Stimulated activated effector memory CD8-positive, alpha-beta T cell treated with anti-CD3 and anti-CD28 coated beads, Interleukin-12 subunit alpha, Interleukin-12 subunit beta, amount 100 ng/mL, for 72 hours (primary cell): Measurements from ENCODE around the gene FBXO31.
"Not testable (repeated sequence)": the region's sequence is repeated elsewhere in the genome, so short reads cannot be mapped to it uniquely, and the experiment has no call there.

Experiments used
- ATAC-seq: fragments of 150-1000 bp; cut with Tn5 transposase; 2 replicates; pipeline ENCODE4 v1.10.0; 2021
- DNase-seq, 2 donors: peaks; one replicate each; pipeline ENCODE4 v3.0.0; 2021 to 2022; ENCODE audit warnings: low spot score in 2 of 2
- H3K27ac Mint-ChIP-seq: one replicate; pipeline ENCODE4 v1.8.0; 2022; ENCODE audit warnings: mild to moderate bottlenecking, mixed read lengths
- H3K36me3 Mint-ChIP-seq: one replicate; pipeline ENCODE4 v1.8.0; 2022; ENCODE audit warnings: mild to moderate bottlenecking, mixed read lengths
- H3K4me1 Mint-ChIP-seq: one replicate; pipeline ENCODE4 v1.8.0; 2022; ENCODE audit warnings: mixed read lengths
- H3K4me3 Mint-ChIP-seq: one replicate; pipeline ENCODE4 v1.8.0; 2022; ENCODE audit warnings: mild to moderate bottlenecking, mixed read lengths
- H3K9me3 Mint-ChIP-seq: one replicate; pipeline ENCODE4 v1.8.0; 2022; ENCODE audit warnings: mixed read lengths

Gene FBXO31

DNA sequence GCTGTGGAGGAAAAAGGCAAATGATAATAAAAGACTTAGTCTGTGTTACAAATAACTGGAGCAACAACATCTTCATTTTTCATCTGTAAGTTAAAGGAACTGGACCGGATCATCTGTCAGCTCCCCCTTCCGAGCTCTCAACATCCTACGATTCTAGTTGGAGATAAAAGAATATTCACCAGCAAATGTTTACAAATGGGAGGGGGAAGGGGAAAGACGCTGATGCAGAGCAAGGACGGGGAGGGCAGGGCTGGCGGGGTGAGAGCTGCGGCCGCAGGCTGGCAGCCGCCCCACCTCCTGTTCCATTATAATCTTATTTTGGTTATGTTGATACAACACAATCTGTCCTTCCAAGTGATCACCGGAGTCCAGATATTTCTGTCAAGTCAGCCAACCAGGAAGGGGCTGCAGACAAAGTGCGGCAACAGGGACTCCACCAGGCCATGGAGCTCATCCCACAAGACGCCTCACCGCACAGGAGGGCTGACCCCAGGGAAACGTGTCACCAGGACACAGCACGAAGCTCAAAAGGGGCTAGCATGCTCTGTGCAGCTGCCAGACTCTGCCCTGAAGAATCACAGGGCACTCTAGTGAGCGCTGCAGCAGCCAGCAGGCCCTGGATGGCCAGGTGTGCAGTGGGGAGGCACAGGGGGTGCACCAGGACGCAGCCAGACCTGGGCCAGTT, 19.7 kb downstream of the FBXO31 start:
- Mint-ChIP-seq H3K36me3 (peaks cover 52% of the 10 kb centered on the region), H3K27ac (peak overlapping the region; percentile 70), H3K9me3 (no peaks in the 10 kb centered on the region), H3K4me3 (no peak overlapping the region), H3K4me1 (peaks cover 48% of the 10 kb centered on the region)
- DNase-seq (no peak), ATAC-seq (no peak)

DNA sequence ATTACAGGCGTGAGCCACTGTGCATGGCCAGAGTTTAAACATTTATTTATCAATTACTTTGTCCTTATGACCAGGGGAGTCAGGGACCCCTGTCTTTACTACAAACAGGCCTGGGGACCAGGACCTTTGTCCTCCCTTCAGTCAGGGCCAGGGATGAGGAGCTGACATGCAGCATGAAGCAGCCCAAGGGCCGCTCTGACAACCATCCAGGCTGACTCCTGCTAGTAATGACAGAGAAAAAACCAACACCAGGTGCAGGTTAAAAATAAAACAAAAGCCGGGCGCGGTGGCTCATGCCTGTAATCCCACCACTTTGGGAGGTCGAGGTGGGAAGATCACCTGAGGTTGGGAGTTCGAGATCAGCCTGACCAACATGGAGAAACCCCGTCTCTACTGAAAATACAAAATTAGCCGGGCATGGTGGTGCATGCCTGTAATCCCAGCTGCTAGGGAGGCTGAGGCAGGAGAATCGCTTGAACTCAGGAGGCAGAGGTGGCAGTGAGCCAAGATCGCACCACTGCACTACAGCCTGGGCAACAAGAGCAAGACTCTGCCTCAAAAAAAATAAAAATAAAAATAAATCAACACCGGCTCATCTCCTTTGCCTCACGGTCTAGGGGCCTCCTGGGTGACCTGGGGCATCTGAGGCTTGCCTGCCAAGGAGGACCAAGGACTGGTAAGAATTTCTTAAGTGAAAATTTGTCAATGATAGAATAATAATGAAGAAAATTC, 20.6 kb downstream of the FBXO31 start:
- H3K4me3 Mint-ChIP-seq, H3K9me3 Mint-ChIP-seq, ATAC-seq, DNase-seq, H3K27ac Mint-ChIP-seq: not testable (repeated sequence)
- Mint-ChIP-seq H3K36me3 (peaks cover 60% of the 10 kb centered on the region), H3K4me1 (peaks cover 39% of the 10 kb centered on the region)

DNA sequence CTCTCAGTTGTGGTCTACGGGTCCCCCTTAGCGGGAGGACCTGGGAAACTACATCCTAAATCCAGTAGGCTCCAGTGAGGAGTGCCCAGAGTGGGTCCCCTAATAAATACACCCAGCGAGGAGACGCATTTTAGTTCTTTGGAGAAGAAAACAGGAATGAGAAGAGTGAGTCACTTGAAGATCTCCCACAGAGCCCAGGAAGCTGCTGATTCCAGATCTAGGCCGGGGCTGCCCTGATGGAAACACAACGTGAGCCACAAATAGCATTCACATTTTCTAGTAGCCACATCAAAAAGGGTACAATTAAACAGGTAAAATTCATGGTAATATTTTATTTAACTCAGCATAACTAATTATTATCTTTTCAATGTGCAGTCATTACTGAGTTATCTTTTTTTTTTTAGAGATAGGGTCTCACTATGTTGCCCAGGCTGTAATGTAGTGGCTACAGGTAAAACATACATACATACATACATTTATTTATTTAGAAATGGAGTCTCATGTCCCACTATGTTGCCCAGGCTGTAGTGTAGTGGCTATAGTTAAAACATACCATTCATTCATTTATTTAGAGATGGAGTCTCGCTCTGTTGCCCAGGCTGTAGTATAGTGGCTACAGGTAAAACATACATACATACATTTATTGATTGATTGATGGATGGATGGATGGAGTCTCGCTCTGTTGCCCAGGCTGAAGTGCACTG, 21.5 kb downstream of the FBXO31 start:
- no peak for DNase-seq
- no peak overlapping the region for H3K27ac Mint-ChIP-seq
- H3K4me1 Mint-ChIP-seq: peaks cover 31% of the 10 kb centered on the region
- H3K9me3 Mint-ChIP-seq: no peaks in the 10 kb centered on the region
- no peak overlapping the region for H3K4me3 Mint-ChIP-seq
- no peak for ATAC-seq
- peaks cover 69% of the 10 kb centered on the region for H3K36me3 Mint-ChIP-seq

DNA sequence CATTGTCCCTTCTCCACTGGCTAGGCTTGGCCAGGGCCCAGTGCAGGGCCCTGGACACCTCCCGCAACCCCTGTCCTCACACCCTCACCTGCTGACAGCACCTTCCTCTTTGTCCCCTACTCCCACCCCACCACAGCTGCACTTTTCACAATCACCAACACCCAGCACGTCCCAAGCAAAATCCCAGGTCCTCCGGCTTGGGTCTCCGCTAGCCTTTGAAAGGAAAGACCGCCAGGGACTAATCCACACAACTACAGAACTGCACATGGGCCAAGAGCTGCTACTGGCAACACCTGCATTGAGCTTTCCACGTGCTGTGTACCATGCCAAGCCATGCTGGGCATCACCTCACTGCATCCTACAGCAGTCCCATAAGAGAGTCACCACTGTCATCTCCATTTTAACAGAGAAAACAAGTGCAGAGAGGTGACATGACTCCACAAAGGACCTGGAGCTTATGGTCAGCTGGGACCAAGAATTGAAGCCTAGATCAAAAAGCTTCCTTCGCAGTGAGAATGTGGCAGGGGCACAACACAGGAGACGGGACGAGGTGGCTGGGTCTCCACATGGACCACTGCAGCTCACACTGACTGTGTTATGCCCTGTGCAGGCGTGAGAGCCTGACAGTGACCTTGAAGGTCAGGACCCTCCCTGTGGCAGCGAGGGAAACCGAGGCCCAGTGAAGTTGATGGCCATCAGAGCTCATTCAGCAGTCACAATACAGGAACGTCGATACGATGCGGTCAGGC, 22.5 kb downstream of the FBXO31 start:
- H3K4me1 Mint-ChIP-seq: peaks cover 22% of the 10 kb centered on the region
- no peak overlapping the region for H3K4me3 Mint-ChIP-seq
- no peaks in the 10 kb centered on the region for H3K9me3 Mint-ChIP-seq
- DNase-seq (no peak), ATAC-seq (no peak)
- no peak overlapping the region for H3K27ac Mint-ChIP-seq
- peaks cover 73% of the 10 kb centered on the region for H3K36me3 Mint-ChIP-seq

DNA sequence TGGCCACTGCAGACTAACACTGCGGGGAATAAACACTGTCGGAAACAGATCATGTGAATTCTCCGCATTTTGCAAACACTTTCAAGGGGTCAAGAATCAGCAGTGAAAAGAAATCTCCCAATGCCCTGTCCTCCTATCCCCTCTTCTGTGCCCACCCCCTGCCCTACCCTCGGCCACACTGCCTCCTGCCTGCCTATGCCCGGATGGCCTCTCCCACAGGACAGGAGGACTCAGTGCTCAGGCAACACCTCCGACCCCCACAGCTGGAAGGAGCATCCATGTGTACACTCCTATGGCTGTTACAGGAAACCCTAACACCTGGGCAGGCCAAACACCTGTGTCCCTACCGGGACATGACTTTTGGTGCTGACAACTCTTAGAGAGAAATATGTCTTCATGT, 24.5 kb downstream of the FBXO31 start:
- H3K4me1 Mint-ChIP-seq: peaks cover 7% of the 10 kb centered on the region
- DNase-seq (no peak), ATAC-seq (no peak)
- no peak overlapping the region for H3K4me3 Mint-ChIP-seq
- H3K36me3 Mint-ChIP-seq: peaks cover 65% of the 10 kb centered on the region
- H3K9me3 Mint-ChIP-seq: no peaks in the 10 kb centered on the region
- H3K27ac Mint-ChIP-seq: peak overlapping the region; percentile 58

DNA sequence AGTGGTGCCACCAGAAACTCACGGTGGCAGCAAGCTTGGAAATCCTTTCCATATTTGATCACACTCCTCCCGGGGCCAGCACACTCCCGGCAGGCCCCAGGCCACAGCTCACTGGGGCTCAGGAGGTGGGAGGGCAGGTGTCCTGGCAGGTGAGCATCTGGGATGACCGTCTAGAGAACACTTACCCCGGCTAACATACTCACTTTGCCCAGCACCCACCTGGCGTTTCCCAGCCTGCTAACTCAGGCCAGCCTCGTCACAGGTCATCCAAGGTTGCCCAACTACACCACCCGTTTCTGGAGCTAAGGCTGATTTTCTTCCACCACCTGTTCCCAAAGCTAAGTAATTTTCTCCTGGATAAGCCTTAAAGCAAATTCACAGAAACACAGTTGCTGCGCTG, 24.9 kb downstream of the FBXO31 start:
- ATAC-seq (no peak), DNase-seq (no peak)
- Mint-ChIP-seq H3K9me3 (no peaks in the 10 kb centered on the region), H3K36me3 (peaks cover 61% of the 10 kb centered on the region), H3K27ac (peak overlapping the region; percentile 58), H3K4me3 (no peak overlapping the region), H3K4me1 (peaks cover 4% of the 10 kb centered on the region)

DNA sequence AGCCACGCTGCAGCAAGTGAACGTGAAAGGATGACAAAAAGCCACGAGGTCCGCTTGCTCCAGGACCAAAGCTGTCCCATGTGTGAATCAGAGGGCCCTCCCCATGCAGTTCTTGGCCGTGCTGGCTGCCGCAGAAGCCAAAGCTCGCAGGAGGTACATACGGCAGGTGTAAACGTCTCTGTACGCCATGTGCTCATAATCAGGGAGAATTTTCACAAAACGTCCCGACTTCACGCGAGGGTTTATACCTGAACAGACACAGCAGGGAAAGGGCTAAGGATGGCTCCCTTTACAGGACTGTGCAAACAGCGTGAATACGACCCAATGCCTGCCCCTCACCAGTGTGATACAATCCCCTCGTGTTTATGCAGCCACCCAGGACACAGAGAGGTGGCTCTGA, 25.3 kb downstream of the FBXO31 start:
- no peak for ATAC-seq
- peaks cover 57% of the 10 kb centered on the region for H3K36me3 Mint-ChIP-seq

DNA sequence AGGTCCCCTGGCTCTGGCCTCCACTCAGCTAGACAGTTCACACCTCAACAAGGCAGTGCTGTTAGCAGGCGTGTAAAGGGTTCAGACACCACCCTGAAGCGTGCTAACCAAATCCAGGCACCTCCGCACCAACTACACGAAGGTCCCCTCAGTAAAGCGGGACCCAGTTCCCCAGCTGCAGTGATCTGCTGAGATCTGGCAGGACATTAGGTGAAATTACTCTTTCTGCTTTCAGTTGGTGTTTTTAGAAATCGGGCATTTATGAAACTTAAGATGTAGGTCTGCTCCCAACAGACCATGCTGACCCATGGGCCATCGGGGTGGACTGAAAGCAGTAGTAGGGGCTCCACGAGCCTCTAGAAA, 27.1 kb downstream of the FBXO31 start:
- no peak overlapping the region for H3K4me3 Mint-ChIP-seq
- no peaks in the 10 kb centered on the region for H3K4me1 Mint-ChIP-seq
- no peak for ATAC-seq
- DNase-seq: no peak
- no peak overlapping the region for H3K27ac Mint-ChIP-seq
- no peaks in the 10 kb centered on the region for H3K9me3 Mint-ChIP-seq
- H3K36me3 Mint-ChIP-seq: peaks cover 52% of the 10 kb centered on the region

More for the DNA sequence above, 25.3 kb downstream of the FBXO31 start:
- H3K9me3 Mint-ChIP-seq: no peaks in the 10 kb centered on the region
- H3K4me1 Mint-ChIP-seq: no peaks in the 10 kb centered on the region
- H3K4me3 Mint-ChIP-seq: no peak overlapping the region
- H3K27ac Mint-ChIP-seq: no peak overlapping the region
- DNase-seq: no peak

DNA sequence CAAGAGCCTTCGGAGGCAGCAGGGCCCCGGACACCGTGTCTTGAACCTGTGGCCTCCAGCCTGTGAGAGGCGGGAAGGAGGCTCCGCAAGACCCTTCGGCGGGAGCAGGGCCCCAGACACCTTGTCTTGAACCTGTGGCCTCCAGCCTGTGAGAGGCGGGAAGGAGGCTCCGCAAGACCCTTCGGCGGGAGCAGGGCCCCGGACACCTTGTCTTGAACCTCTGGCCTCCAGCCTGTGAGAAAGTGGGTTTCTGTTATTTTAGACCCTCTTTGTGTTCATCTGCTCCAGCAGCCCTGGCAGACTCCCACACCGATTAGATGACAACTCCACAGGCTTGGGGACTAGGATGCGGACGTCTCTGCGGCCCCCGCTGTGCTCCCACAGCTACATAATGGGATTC, 30.0 kb downstream of the FBXO31 start:
- no peak for DNase-seq
- no peak for ATAC-seq
- Mint-ChIP-seq H3K36me3 (peaks cover 36% of the 10 kb centered on the region), H3K9me3 (no peaks in the 10 kb centered on the region), H3K4me1 (peaks cover 7% of the 10 kb centered on the region), H3K27ac (no peak overlapping the region), H3K4me3 (no peak overlapping the region)

DNA sequence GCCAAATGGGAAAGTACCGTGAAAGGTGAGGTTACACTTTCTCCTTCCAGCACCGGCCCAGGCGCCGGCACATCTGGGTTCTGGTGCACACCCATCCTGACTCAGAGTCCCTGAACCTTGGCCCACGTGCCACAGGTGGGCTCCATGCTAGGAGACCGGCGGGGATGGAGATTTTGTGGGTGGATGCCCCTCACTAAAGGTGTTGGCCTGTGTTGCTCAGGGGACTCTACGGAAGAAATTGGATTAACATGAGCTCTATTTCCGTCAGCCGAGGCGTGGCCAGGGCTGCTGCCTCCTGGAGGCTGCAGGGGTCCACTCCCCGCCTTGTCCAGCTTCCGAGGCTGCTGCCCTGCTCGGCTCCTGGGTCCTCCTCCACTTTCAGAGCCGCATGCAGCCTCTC, 30.8 kb downstream of the FBXO31 start:
- ATAC-seq (no peak), DNase-seq (no peak)
- no peak overlapping the region for H3K4me3 Mint-ChIP-seq
- no peak overlapping the region for H3K27ac Mint-ChIP-seq
- no peaks in the 10 kb centered on the region for H3K9me3 Mint-ChIP-seq
- peaks cover 37% of the 10 kb centered on the region for H3K36me3 Mint-ChIP-seq
- H3K4me1 Mint-ChIP-seq: peaks cover 12% of the 10 kb centered on the region

DNA sequence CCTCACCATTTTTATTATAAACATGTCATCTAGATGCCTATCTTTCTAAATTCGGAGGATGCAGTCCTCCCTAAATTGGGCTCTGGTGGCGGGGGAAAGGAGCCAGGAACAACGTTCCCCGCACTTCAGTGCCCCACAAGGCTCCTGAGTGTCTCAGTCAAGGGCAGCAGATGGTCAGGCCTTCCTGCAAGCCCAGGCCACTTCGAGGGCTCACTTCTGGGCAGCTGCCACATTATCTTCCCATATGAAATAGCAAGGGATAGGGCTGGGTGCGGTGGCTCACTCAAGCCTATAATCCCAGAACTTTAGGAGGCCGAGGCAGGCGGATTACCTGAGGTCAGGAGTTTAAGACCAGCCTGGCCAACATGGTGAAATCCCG, 32.3 kb downstream of the FBXO31 start:
- H3K4me1 Mint-ChIP-seq: peaks cover 12% of the 10 kb centered on the region
- H3K27ac Mint-ChIP-seq: no peak overlapping the region
- H3K36me3 Mint-ChIP-seq: peaks cover 32% of the 10 kb centered on the region
- no peaks in the 10 kb centered on the region for H3K9me3 Mint-ChIP-seq
- H3K4me3 Mint-ChIP-seq: no peak overlapping the region
- DNase-seq: no peak
- ATAC-seq: no peak

DNA sequence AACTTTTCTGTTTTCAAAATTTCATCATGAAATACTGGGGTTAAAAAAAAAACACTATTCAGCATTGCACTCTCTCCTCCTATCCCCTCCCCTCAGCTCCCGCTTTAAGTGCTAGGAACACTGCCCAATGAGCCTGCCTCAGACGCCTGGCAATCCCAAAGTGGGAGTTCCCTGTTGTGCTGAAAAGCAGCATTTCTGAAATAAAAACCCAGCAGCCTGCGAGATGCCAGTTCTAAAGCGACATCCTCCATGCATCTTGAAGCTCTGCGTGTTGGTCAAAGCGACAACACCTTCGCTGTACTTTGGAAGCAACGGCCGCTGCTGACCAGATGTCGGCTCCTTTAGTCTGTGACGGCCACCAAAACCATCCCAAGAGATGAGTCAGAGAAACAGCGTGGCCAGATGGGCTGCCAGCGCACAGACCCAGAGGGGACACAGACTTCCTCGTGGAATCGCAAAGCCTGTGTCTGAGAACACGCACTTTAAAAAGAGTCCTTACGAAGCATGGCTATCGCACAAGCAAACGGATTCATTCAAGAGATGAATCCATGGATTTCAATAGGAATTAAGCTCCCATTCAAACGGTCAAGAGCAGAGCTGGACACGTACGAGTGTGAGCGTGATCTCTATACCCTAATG, 32.8 kb downstream of the FBXO31 start:
- DNase-seq: no peak
- H3K36me3 Mint-ChIP-seq: peaks cover 32% of the 10 kb centered on the region
- no peaks in the 10 kb centered on the region for H3K9me3 Mint-ChIP-seq
- no peak for ATAC-seq
- H3K27ac Mint-ChIP-seq: no peak overlapping the region
- no peak overlapping the region for H3K4me3 Mint-ChIP-seq
- H3K4me1 Mint-ChIP-seq: peaks cover 13% of the 10 kb centered on the region

DNA sequence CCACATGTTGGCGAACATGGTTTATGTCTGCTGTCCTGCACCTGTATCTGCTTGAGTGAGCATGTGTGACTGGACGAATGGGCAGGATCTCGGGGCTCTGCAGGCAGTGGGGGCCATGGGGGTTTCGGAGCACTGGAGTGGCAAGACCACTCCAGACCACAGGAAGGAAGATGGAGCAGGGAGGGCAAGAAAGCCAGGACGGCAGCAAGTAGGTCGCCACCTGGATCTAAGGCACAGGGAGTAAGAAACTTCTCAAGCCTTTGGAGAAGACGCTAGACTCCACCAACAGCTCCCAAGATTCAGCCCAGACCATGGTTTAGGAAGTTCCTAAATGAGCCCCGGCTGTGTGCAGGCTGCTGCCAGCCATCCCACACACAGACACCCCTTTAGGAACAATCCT, 33.5 kb downstream of the FBXO31 start:
- ATAC-seq (no peak), DNase-seq (no peak)
- H3K4me3 Mint-ChIP-seq: no peak overlapping the region
- H3K36me3 Mint-ChIP-seq: peaks cover 39% of the 10 kb centered on the region
- no peaks in the 10 kb centered on the region for H3K9me3 Mint-ChIP-seq
- peaks cover 21% of the 10 kb centered on the region for H3K4me1 Mint-ChIP-seq
- H3K27ac Mint-ChIP-seq: no peak overlapping the region

DNA sequence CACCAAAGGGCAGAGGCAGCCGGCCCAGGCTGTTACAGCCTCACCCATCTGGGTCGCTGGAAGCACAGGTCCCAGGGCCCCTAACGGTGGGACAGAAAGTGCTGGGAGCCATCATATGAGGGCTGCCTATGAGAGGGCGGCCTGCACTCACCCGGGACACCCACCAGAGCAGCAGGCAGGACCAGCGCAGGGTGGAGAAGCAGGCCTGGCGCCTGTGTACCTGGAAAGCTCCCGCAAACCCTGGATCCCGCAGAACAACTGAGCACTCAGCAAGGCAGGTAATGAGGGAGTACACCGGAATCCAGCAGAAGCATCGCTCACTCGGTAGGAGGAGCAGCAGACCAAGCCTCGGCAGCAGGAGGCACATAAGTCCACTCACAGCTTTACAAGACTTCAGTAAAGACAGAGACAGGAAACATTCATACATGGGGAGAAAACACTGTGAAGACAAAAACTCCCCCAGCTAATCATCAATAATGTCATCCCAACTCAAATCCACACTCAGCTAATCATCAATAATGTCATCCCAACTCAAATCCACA, 34.9 kb downstream of the FBXO31 start:
- H3K4me1 Mint-ChIP-seq: peaks cover 24% of the 10 kb centered on the region
- H3K9me3 Mint-ChIP-seq: no peaks in the 10 kb centered on the region
- no peak for DNase-seq
- H3K4me3 Mint-ChIP-seq: no peak overlapping the region
- H3K27ac Mint-ChIP-seq: peak overlapping the region; percentile 63
- H3K36me3 Mint-ChIP-seq: peaks cover 50% of the 10 kb centered on the region
- ATAC-seq: no peak
